ENCODE results near the gene IL31RA. TPM values are rescaled to one million over a fixed set of nuclear protein-coding genes. Genes with fewer than 3 reads are reported as not detected.

IL31RA gene
- total RNA-seq, 1 experiment from 2014 or later = not detected

GRCh38 chr5:55900776-55901175, 49.6 kb downstream of the IL31RA start:
- ChIA-PET CTCF (no interaction called here), POLR2A (no interaction called here)
- Mint-ChIP-seq H3K27ac (no peak overlapping the region), H3K36me3 (no peaks in the 10 kb centered on the region), H3K4me3 (no peak overlapping the region), H3K4me1 (no peaks in the 10 kb centered on the region), H3K9me3 (no peaks in the 10 kb centered on the region), H3K27me3 (ENCODE audit: low read depth) (no peaks in the 10 kb centered on the region)
- TF ChIP-seq CDX4 (CRISPR knock-in tag; IDR thresholded peaks at IDR 0.05; ENCODE audit: borderline replicate concordance) (no peak), PREB (CRISPR knock-in tag; IDR thresholded peaks at IDR 0.05; ENCODE audit: borderline replicate concordance) (no peak), FOXJ3 (CRISPR knock-in tag; IDR thresholded peaks at IDR 0.05; ENCODE audit: borderline replicate concordance) (no peak), CBFB (CRISPR knock-in tag; IDR thresholded peaks at IDR 0.05; ENCODE audit: low read depth) (no peak), GRHL2 (CRISPR knock-in tag; IDR thresholded peaks at IDR 0.05; ENCODE audit: insufficient replicate concordance, severe bottlenecking) (no peak), IRF1 (CRISPR knock-in tag; IDR thresholded peaks at IDR 0.05) (no peak), ATF1 (CRISPR knock-in tag; IDR thresholded peaks at IDR 0.05) (no peak), ZNF121 (CRISPR knock-in tag; IDR thresholded peaks at IDR 0.05) (no peak), PRRX2 (CRISPR knock-in tag; IDR thresholded peaks at IDR 0.05) (no peak), ZBTB21 (CRISPR knock-in tag; IDR thresholded peaks at IDR 0.05; ENCODE audit: borderline replicate concordance) (no peak), ZNF281 (CRISPR knock-in tag; IDR thresholded peaks at IDR 0.05) (no peak), USF2 (CRISPR knock-in tag; IDR thresholded peaks at IDR 0.05) (no peak), E2F4 (CRISPR knock-in tag; IDR thresholded peaks at IDR 0.05; ENCODE audit: borderline replicate concordance, low read depth) (no peak), RELA (CRISPR knock-in tag; IDR thresholded peaks at IDR 0.05; ENCODE audit: borderline replicate concordance) (no peak)
- no peak for ATAC-seq
- DNase-seq (ENCODE audit: low spot score) = no peak

- Mint-ChIP-seq H3K4me1 (no peaks in the 10 kb centered on the region), H3K27ac (no peak overlapping the region), H3K27me3 (ENCODE audit: low read depth) (no peaks in the 10 kb centered on the region), H3K9me3 (no peaks in the 10 kb centered on the region), H3K36me3 (no peaks in the 10 kb centered on the region), H3K4me3 (no peak overlapping the region)
- CTCF ChIA-PET = no interaction called here
- POLR2A ChIA-PET = no interaction called here
- DNase-seq (ENCODE audit: low spot score) = no peak
- ATAC-seq = no peak
- TF ChIP-seq ZNF263 (CRISPR knock-in tag; IDR thresholded peaks at IDR 0.05; ENCODE audit: low read depth) (no peak), NFATC4 (CRISPR knock-in tag; IDR thresholded peaks at IDR 0.05) (no peak), CBFB (CRISPR knock-in tag; IDR thresholded peaks at IDR 0.05; ENCODE audit: low read depth) (no peak), FOXP1 (CRISPR knock-in tag; IDR thresholded peaks at IDR 0.05; ENCODE audit: borderline replicate concordance) (no peak), ZNF121 (CRISPR knock-in tag; IDR thresholded peaks at IDR 0.05) (no peak), GRHL2 (CRISPR knock-in tag; IDR thresholded peaks at IDR 0.05; ENCODE audit: insufficient replicate concordance, severe bottlenecking) (no peak), ZNF416 (CRISPR knock-in tag; IDR thresholded peaks at IDR 0.05) (no peak), ZNF232 (CRISPR knock-in tag; IDR thresholded peaks at IDR 0.05) (no peak)
Measured at GRCh38 chr5:55902696-55903095, 51.5 kb downstream of the IL31RA start.

All from WTC11 (cell line).